HL-60/S4 (cell line): ENCODE data around the gene MAP2K3.

Experiments used
- in situ Hi-C: fragments of 300-500 bp; cut with MboI; formaldehyde crosslinking; loops from 2 replicates; pipeline ENCODE4 v1.14.3; 2022; ENCODE audit warnings: low sequenced_read_pairs

MAP2K3 gene

GRCh38 chr17:21280081-21280518 is 4.4 kb upstream of the MAP2K3 start:
- in situ Hi-C loops, result loop anchor here (25.0 kb wide), 1 partner anchor 232 kb away; no protein-coding TSS in a partner anchor

DNA sequence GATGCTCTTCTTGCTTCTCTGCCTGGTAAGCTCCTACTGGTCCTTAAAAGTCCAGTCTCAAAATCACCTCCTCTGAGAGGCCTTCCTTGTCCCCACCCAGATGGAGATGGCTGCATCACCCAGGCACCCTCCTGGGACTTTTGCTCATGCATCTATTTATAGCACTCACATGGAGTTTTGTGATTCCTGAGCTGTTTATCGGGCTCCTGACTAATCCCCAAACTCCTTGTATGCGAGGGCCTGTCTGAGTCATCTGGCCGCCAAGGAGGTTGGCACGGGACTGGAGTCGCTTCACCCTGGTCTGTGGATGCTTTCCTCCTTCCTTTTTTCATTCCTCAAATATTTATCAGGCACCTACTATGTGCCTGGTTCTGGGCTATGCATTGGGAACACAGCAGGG is 2.3 kb upstream of the MAP2K3 start:
- in situ Hi-C loops, result loop anchor here (25.0 kb wide), 1 partner anchor 230 kb away; no protein-coding TSS in a partner anchor

GRCh38 chr17:21282850-21283249 is 1.7 kb upstream of the MAP2K3 start:
- in situ Hi-C loops, result loop anchor here (25.0 kb wide), 1 partner anchor 229 kb away; no protein-coding TSS in a partner anchor

- in situ Hi-C loops, result loop anchor here (25.0 kb wide), 1 partner anchor 229 kb away; no protein-coding TSS in a partner anchor
Observed at GRCh38 chr17:21283482-21284318, 811 bp upstream of the MAP2K3 start.

DNA sequence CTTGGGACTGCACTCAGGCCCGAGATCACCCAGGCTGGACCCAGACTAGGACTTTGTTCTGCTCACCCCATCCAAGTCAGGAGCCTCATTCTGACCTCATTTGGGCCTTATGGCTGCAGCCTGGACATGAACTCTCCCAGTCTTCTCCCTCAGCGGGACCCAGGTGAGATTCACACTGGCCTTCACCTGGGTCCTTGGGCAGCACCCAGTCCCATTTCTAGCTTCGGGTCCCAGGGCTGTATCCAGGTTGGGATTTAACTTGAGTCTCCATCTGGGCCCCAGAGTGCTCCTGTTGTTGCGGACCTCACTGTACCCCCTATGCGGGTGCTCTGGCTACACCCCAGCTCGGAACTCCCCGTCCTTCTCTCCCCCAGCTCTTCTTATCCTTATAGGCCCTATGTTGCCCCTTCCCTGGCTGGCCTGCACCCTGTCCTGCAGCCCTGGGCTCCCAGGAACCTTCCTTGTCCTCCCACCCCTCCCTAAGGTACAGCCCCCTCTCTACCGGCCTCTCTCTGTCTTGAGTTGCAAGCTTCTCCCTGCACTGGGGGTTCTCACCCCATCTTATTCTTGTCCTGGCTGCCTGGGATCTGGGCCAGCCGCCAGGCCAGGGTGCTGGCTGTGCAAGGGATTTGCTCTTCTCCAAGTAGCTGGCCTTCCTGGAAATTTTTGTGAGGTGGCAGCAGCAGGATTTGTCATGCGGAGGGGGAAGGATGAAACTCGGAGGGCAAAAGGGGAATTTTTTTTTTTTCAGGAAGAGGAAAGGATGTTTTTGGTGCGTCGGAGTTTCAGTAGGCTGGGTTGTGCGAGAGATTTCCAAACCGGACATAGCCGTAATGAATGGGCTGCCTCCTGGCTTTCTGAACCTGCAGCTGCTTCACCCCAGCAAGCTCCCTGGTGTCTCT is 904 bp downstream of the MAP2K3 start:
- in situ Hi-C loops, result loop anchor here (25.0 kb wide), 1 partner anchor 227 kb away; no protein-coding TSS in a partner anchor

DNA sequence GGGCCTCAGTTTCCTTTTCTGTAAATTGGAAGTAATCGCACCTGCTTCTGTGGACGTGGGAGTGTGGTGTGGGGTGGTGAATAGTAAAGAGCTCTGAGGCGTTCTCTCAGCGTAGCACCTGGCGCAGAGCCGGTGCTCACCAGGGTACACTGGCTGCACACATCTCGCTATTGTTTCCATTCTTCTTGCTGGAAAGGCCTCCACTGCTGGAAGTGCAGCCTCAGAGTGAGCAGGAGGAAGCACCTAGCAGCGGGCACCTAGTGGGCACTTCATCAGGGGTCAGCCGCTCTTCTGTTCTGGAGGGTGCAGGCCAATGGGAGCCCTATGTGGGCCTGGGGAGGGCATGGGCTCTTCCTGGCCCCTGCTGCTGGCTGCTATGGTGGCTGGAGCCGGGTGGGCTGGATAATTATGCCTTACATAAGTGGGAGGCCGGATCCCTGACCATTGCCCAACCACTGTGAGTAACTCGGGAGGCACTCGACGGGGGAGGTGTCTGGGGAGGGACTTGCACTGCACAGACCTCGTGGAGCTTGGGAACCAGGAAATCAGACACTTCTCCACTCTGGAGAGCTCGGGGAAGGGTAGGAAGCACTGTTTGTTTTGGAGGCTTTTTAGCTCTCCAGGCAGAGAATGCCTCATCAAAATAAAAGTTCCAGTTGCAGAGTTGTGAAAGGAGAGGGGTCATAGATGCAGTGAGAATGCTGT is 1.7 kb downstream of the MAP2K3 start:
- in situ Hi-C loops, result loop anchor here (25.0 kb wide), 1 partner anchor 226 kb away; no protein-coding TSS in a partner anchor

DNA sequence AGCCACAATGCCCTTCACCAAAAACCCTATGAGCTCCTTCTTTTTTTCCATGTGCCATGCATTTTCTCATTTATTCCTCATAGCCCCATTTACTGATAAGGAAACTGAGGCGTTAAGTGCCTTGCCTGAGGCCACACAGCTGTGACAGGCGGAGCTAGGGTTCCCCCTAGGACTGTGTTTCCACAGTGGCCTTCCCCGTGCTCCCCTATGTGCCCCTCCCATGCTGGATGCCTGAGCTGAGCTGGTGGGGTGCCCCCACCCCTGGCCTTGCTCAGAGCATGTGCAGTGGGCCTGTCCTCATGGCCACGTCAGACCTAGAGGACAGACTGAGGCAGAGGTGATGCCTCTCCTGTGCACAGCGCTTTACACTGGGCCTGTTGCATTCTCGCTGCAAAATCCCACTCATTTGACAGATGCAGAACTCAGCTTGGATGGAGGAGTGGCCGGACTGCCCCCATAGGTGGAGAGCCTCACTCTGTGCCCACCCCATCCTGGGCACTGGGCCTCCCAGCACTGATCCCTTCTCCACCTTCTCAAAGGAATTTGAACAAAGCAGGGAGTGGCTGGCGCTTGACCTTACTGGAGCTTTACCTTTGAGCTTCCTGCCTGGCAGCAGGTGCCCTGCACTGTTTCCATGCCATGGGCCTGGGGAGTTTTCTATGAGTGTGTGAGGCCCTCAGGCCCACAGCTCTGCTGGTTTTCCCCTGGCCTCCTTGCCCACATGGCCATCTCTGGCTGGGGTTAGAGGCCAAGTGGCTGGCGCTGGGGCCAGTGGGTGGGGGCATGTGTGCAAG is 2.6 kb downstream of the MAP2K3 start:
- in situ Hi-C loops, result loop anchor here (25.0 kb wide), 1 partner anchor 225 kb away; no protein-coding TSS in a partner anchor

GRCh38 chr17:21287703-21288449 is 3.4 kb downstream of the MAP2K3 start:
- in situ Hi-C loops, result loop anchor here (25.0 kb wide), 1 partner anchor 224 kb away; no protein-coding TSS in a partner anchor

DNA sequence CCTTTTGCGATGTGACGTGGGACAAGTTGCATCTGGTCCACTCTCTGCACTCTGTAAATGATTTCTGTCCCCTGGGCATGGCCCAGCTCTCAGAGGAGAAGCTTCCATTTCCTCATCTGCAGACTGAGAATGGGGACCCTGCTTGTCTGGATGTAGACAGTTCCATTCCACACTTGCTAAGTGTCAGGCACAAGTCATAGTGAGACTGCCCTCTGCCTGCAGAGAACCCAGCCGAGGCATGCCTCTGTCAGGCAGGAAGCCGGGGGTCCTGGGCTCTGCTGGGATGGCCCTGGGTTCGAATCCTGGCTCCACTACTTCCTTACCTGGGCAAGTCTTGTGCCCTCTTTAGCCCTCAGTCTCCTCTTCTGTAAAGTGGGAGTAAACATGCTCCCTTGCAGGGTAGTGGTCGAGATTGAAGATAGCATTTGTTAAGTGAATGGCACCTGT is 4.1 kb downstream of the MAP2K3 start:
- in situ Hi-C loops, result loop anchor here (25.0 kb wide), 1 partner anchor 224 kb away; no protein-coding TSS in a partner anchor

- in situ Hi-C loops, result loop anchor here (25.0 kb wide), 1 partner anchor 223 kb away; no protein-coding TSS in a partner anchor
Observed at GRCh38 chr17:21289175-21289901, 4.8 kb downstream of the MAP2K3 start.

DNA sequence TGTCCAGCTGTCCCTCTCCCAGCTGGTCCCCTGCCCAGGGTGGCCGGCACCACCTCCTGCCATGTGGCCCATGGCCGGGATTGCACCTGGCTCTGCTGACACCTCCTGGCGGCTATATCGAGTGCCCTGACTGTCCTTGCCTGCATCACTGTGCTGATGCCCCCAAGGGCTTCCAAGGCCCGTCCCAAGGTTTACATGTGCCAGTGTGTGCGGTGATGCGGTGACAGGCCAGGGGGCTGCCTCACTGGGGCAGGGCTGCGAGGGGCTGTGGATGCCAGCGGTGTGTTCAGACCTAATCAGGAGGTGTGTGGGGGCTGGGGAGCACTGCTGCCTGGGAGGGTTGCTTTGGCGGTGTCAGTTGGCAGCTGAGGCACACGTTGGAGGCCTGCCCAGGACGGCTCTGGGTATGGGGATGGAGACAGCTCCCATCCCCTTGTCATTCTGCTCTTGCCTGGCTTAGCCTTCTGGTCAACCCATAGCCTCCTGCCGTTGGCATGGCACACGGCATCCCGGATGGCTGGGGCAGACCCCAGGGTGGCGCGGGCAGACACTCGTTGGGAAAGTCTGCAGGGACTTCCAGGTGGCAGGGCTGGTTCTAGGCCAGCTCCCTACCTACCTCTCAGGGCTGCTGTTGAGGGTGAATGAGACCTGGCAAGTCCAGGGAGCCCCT is 5.5 kb downstream of the MAP2K3 start:
- in situ Hi-C loops, result loop anchor here (25.0 kb wide), 1 partner anchor 222 kb away; no protein-coding TSS in a partner anchor

DNA sequence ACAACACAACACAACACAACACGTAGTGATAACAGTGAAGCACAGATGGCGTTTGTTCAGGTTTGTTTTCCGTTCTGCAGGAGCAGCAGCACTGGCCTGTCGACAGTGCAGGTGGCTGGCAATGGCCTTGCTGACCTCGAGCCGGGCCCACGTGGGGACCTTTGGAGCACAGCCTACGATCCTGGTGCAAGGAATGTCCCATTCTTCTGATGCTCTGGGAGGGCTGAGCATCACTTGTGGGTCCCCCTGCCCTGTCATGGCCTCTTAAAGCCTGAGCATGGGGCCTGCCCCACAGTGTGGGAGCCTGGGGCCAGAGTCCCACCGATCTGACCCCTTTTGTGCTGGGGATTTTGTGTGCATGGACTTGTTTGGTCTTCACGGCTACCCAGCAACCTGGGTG is 6.8 kb downstream of the MAP2K3 start:
- in situ Hi-C loops, result loop anchor here (25.0 kb wide), 1 partner anchor 221 kb away; no protein-coding TSS in a partner anchor

DNA sequence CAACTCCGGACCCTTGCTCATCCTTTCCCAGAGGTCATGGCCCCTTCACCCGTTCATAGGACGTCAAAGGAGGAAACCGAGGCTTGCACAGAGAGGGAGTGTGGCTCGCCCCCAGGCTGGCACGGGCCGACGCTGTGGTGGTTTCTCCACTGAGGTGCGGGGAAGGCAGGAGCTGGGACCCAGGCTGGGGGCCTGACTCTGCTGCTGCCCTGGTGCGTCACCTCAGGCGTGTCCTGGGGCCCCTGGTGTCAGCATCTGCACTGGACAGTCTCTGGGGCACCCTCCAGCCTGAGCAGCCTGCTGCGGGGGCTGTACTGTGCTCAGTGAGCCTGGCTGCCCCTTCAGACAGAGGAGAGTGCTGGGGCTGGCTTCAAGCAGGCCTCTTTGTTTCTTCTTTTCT is 7.4 kb downstream of the MAP2K3 start:
- in situ Hi-C loops, result loop anchor here (25.0 kb wide), 1 partner anchor 220 kb away; no protein-coding TSS in a partner anchor

- in situ Hi-C loops, result loop anchor here (25.0 kb wide), 1 partner anchor 219 kb away; no protein-coding TSS in a partner anchor
Observed at GRCh38 chr17:21292867-21293830, 8.6 kb downstream of the MAP2K3 start.

DNA sequence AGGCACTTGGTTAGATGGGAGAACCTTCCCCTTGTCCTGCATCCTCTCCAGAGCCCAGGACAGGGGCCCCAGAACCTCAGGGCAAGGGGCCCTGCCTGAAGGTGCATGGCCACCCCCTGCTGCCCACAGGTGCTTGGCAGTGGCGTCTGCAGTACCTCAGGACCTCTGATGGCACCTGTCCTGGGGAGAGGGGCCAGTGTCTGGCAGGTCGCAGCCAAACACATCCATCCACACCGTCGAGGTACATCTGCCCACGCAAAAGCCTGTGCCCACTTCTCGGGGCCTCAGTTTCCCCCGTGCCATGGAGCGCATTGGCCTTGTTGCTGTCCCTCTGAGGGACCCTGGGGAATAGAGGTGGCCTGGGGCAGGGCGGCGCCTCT is 9.3 kb downstream of the MAP2K3 start:
- in situ Hi-C loops, result loop anchor here (25.0 kb wide), 1 partner anchor 218 kb away; no protein-coding TSS in a partner anchor
